Fibroblast of peridontal ligament (primary cell): ENCODE measurements around the gene KLHL29.
"Not testable (repeated sequence)": the region's sequence is repeated elsewhere in the genome, so short reads cannot be mapped to it uniquely, and the experiment has no call there.

ENCODE experiments used
- DNase-seq: peaks from one replicate; pipeline ENCODE4 v3.0.0-alpha.2; 2010; ENCODE audit errors: extremely low read depth

Gene KLHL29

GRCh38 chr2:23367760-23368159, 17.2 kb upstream of the KLHL29 start:
- DNase-seq: no peak

GRCh38 chr2:23373666-23374065, 11.3 kb upstream of the KLHL29 start:
- no peak for DNase-seq

- no peak for DNase-seq
Measured at GRCh38 chr2:23375448-23375847, 9.5 kb upstream of the KLHL29 start.

- no peak for DNase-seq
Measured at GRCh38 chr2:23376075-23376474, 8.9 kb upstream of the KLHL29 start.

GRCh38 chr2:23376972-23377371, 8.0 kb upstream of the KLHL29 start:
- DNase-seq: no peak

GRCh38 chr2:23377771-23378170, 7.2 kb upstream of the KLHL29 start:
- no peak for DNase-seq

- no peak for DNase-seq
Measured at GRCh38 chr2:23378496-23378895, 6.5 kb upstream of the KLHL29 start.

GRCh38 chr2:23379220-23379695, 5.7 kb upstream of the KLHL29 start:
- no peak for DNase-seq

- no peak for DNase-seq
Measured at GRCh38 chr2:23380562-23381065, 4.4 kb upstream of the KLHL29 start.

GRCh38 chr2:23381084-23381483, 3.9 kb upstream of the KLHL29 start:
- peak; percentile 45 for DNase-seq

- no peak for DNase-seq
Measured at GRCh38 chr2:23381485-23381884, 3.5 kb upstream of the KLHL29 start.

- no peak for DNase-seq
Measured at GRCh38 chr2:23383100-23383499, 1.9 kb upstream of the KLHL29 start.

- no peak for DNase-seq
Measured at GRCh38 chr2:23385351-23385747, 370 bp downstream of the KLHL29 start.

GRCh38 chr2:23385748-23386338, 864 bp downstream of the KLHL29 start:
- DNase-seq: no peak

- DNase-seq: no peak
Measured at GRCh38 chr2:23386339-23387220, 1.6 kb downstream of the KLHL29 start.

- no peak for DNase-seq
Measured at GRCh38 chr2:23387221-23387550, 2.2 kb downstream of the KLHL29 start.

GRCh38 chr2:23387845-23388244, 2.9 kb downstream of the KLHL29 start:
- DNase-seq: no peak

- DNase-seq: no peak
Measured at GRCh38 chr2:23388294-23388693, 3.3 kb downstream of the KLHL29 start.

GRCh38 chr2:23388756-23389514, 4.0 kb downstream of the KLHL29 start:
- DNase-seq: no peak

- peak; percentile 68 for DNase-seq
Measured at GRCh38 chr2:23390152-23390551, 5.2 kb downstream of the KLHL29 start.

GRCh38 chr2:23391237-23391736, 6.3 kb downstream of the KLHL29 start:
- not testable (repeated sequence) for DNase-seq

- no peak for DNase-seq
Measured at GRCh38 chr2:23393722-23394121, 8.7 kb downstream of the KLHL29 start.
